Upper lobe of left lung (tissue), 4 donors: ENCODE data around the gene FCRLB.

ENCODE experiments used
- EP300 ChIP-seq, 4 donors: sonication (generic); formaldehyde crosslinking; IDR thresholded peaks; one replicate each; pipeline ENCODE4 v1.5.1; 2017; ENCODE audit warnings: antibody characterized with exemption in 4 of 4, control low read depth in 2 of 4
- POLR2AphosphoS5 ChIP-seq, 2 donors: sonication (generic); formaldehyde crosslinking; IDR thresholded peaks; one replicate each; pipeline ENCODE4 v1.5.1; 2017; ENCODE audit warnings: antibody characterized with exemption in 2 of 2
- TF ChIP-seq, protein P1 (sequence below), 6 experiments: fragments of 450-650 bp in 4 of 6; fragments of 200-600 bp in 2 of 6; sonication (generic) in 2 of 6; IDR thresholded peaks; one replicate each; pipeline ENCODE4 v1.5.1; 2016 to 2019; ENCODE audit warnings: antibody characterized with exemption in 6 of 6

DNA sequence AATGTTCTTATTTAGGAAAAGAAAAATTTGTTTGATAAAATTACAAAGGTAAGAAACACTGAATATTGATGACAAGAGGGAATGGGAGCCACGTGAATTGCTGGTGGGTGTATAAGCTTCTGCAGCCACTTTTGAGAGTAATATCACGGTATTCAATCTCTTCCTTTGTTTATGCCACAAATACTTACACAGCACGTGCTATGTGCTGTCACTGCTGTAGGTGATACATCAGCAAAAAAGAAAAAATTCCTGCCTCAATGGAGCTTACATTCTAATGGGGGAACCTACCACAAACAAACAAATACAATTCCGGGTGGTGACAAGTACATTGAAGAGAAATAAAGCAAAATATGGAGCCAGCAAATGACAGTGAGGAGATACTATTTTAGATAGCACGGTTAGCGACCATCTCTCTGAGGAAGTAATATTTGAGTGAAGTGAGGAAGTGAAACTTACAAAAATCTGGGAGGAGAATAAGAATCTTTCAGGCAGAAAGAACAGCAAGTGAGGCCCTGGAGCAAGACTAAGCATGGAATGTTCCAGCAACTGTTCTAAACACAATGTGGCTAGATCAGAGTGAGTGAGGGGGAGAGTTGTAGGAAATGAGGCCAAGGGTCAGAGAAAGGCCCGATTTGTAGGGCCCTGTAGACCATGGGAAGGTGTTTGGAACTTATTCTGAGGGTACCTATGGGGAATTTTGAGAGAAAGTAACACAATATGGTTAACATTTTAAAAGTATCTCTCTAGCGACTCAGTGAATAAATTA is 2.6 kb upstream of the FCRLB start:
- TF ChIP-seq POLR2AphosphoS5 (IDR thresholded peaks at IDR 0.05), result no peak
- TF ChIP-seq, protein P1, sequence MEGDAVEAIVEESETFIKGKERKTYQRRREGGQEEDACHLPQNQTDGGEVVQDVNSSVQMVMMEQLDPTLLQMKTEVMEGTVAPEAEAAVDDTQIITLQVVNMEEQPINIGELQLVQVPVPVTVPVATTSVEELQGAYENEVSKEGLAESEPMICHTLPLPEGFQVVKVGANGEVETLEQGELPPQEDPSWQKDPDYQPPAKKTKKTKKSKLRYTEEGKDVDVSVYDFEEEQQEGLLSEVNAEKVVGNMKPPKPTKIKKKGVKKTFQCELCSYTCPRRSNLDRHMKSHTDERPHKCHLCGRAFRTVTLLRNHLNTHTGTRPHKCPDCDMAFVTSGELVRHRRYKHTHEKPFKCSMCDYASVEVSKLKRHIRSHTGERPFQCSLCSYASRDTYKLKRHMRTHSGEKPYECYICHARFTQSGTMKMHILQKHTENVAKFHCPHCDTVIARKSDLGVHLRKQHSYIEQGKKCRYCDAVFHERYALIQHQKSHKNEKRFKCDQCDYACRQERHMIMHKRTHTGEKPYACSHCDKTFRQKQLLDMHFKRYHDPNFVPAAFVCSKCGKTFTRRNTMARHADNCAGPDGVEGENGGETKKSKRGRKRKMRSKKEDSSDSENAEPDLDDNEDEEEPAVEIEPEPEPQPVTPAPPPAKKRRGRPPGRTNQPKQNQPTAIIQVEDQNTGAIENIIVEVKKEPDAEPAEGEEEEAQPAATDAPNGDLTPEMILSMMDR (IDR thresholded peaks at IDR 0.05), result no peak
- TF ChIP-seq EP300 (IDR thresholded peaks at IDR 0.05), result no peak
